OCI-LY1 (cell line): ENCODE results near the gene OR2F2.

ENCODE experiments used
- H2AFZ ChIP-seq: fragments of 200-600 bp; sonication (generic), shearing (Covaris generic); 2 replicates; pipeline ENCODE4 v1.6.0; 2014; ENCODE audit warnings: antibody characterized with exemption, mild to moderate bottlenecking, low read length
- H3F3A ChIP-seq: fragments of 200-600 bp; sonication (generic), shearing (Covaris generic); 2 replicates; pipeline ENCODE4 v1.6.0; 2014; ENCODE audit warnings: mild to moderate bottlenecking, antibody characterized with exemption, low read length, moderate library complexity; ENCODE audit not compliant: insufficient read depth
- H3K27ac ChIP-seq: fragments of 200-600 bp; sonication (generic); 2 replicates; pipeline ENCODE4 v1.5.1; 2014; ENCODE audit warnings: low read length, mixed run types, mild to moderate bottlenecking, low read depth; ENCODE audit not compliant: poor library complexity, severe bottlenecking
- H3K27me3 ChIP-seq: fragments of 200-600 bp; sonication (generic); 2 replicates; pipeline ENCODE4 v1.6.0; 2014; ENCODE audit warnings: antibody characterized with exemption, mild to moderate bottlenecking, low read length, moderate library complexity; ENCODE audit not compliant: insufficient read depth
- H3K36me3 ChIP-seq: fragments of 200-600 bp; sonication (generic); 2 replicates; pipeline ENCODE4 v1.6.1; 2014; ENCODE audit warnings: mild to moderate bottlenecking, antibody characterized with exemption, low read length, moderate library complexity, mixed read lengths; ENCODE audit not compliant: insufficient read depth
- H3K4me1 ChIP-seq: fragments of 200-600 bp; sonication (generic); 2 replicates; pipeline ENCODE4 v1.5.1; 2014; ENCODE audit warnings: mild to moderate bottlenecking, low read length, moderate library complexity; ENCODE audit not compliant: insufficient read depth, severe bottlenecking
- H3K4me2 ChIP-seq: fragments of 200-600 bp; sonication (generic), shearing (Covaris generic); 2 replicates; pipeline ENCODE4 v1.6.1; 2014; ENCODE audit warnings: low read length
- H3K4me3 ChIP-seq: fragments of 200-600 bp; sonication (generic); 2 replicates; pipeline ENCODE4 v1.5.1; 2014; ENCODE audit warnings: low read length, low read depth, mild to moderate bottlenecking, mixed read lengths; ENCODE audit not compliant: poor library complexity, severe bottlenecking
- H3K79me2 ChIP-seq: fragments of 200-600 bp; shearing (Covaris generic); 2 replicates; pipeline ENCODE4 v1.6.1; 2016; ENCODE audit warnings: mixed run types, low read length, mixed read lengths; ENCODE audit not compliant: insufficient read depth
- H3K9ac ChIP-seq: fragments of 200-600 bp; sonication (generic), shearing (Covaris generic); 2 replicates; pipeline ENCODE4 v1.6.1; 2014; ENCODE audit warnings: mild to moderate bottlenecking, low read length, mixed read lengths
- H3K9me2 ChIP-seq: fragments of 200-600 bp; sonication (generic), shearing (Covaris generic); 2 replicates; pipeline ENCODE4 v1.6.1; 2014; ENCODE audit warnings: low read depth, mild to moderate bottlenecking, low read length, mixed read lengths
- H3K9me3 ChIP-seq: fragments of 200-600 bp; shearing (Covaris generic); 2 replicates; pipeline ENCODE4 v1.6.1; 2014; ENCODE audit warnings: low read length, mixed read lengths
- H4K20me1 ChIP-seq: fragments of 200-600 bp; sonication (generic), shearing (Covaris generic); 2 replicates; pipeline ENCODE4 v1.6.0; 2016; ENCODE audit warnings: mild to moderate bottlenecking, low read length; ENCODE audit not compliant: insufficient read depth
- CTCF ChIP-seq: fragments of 200-600 bp; sonication (generic), shearing (Covaris generic); IDR thresholded peaks from 2 replicates; pipeline ENCODE4 v1.5.1; 2017; ENCODE audit warnings: mild to moderate bottlenecking, antibody characterized with exemption, low read length, moderate library complexity, mixed read lengths
- EZH2 ChIP-seq: fragments of 200-600 bp; sonication (generic), shearing (Covaris generic); IDR thresholded peaks from 2 replicates; pipeline ENCODE4 v1.8.0; 2017; ENCODE audit warnings: borderline replicate concordance, mixed run types, mild to moderate bottlenecking, antibody characterized with exemption, low read length, moderate library complexity, mixed read lengths

The OR2F2 gene

GRCh38 chr7:143978585-143978984 lies 43.6 kb downstream of the OR2F2 start:
- no peaks in the 10 kb centered on the region for H3K4me1 ChIP-seq
- H3F3A ChIP-seq = no peaks in the 10 kb centered on the region
- H3K9me3 ChIP-seq = no peaks in the 10 kb centered on the region
- no peak for TF ChIP-seq EZH2
- no peak for TF ChIP-seq CTCF
- no peaks in the 10 kb centered on the region for H3K79me2 ChIP-seq
- H3K9me2 ChIP-seq = no peaks in the 10 kb centered on the region
- no peak overlapping the region for H2AFZ ChIP-seq
- H3K36me3 ChIP-seq = no peaks in the 10 kb centered on the region
- no peaks in the 10 kb centered on the region for H3K27me3 ChIP-seq
- H4K20me1 ChIP-seq = no peaks in the 10 kb centered on the region
- H3K4me3 ChIP-seq = no peak overlapping the region
- no peak overlapping the region for H3K27ac ChIP-seq
- H3K9ac ChIP-seq = no peak overlapping the region
- H3K4me2 ChIP-seq = no peak overlapping the region

GRCh38 chr7:143979359-143979758 lies 44.3 kb downstream of the OR2F2 start:
- Histone ChIP-seq H3F3A (no peaks in the 10 kb centered on the region), H3K9ac (no peak overlapping the region), H3K27me3 (no peaks in the 10 kb centered on the region), H3K36me3 (no peaks in the 10 kb centered on the region), H3K27ac (no peak overlapping the region), H3K4me1 (no peaks in the 10 kb centered on the region), H3K9me2 (no peaks in the 10 kb centered on the region), H2AFZ (no peak overlapping the region), H4K20me1 (no peaks in the 10 kb centered on the region), H3K4me3 (no peak overlapping the region), H3K9me3 (no peaks in the 10 kb centered on the region), H3K4me2 (no peak overlapping the region), H3K79me2 (no peaks in the 10 kb centered on the region)
- TF ChIP-seq CTCF (no peak), EZH2 (no peak)

GRCh38 chr7:143979998-143980397 lies 45.0 kb downstream of the OR2F2 start:
- no peaks in the 10 kb centered on the region for H3K36me3 ChIP-seq
- H2AFZ ChIP-seq = no peak overlapping the region
- no peaks in the 10 kb centered on the region for H3F3A ChIP-seq
- no peaks in the 10 kb centered on the region for H3K9me3 ChIP-seq
- no peaks in the 10 kb centered on the region for H3K79me2 ChIP-seq
- no peak overlapping the region for H3K27ac ChIP-seq
- TF ChIP-seq EZH2 (no peak), CTCF (no peak)
- no peak overlapping the region for H3K4me3 ChIP-seq
- no peaks in the 10 kb centered on the region for H3K9me2 ChIP-seq
- no peak overlapping the region for H3K4me2 ChIP-seq
- no peaks in the 10 kb centered on the region for H3K4me1 ChIP-seq
- H3K27me3 ChIP-seq = no peaks in the 10 kb centered on the region
- H3K9ac ChIP-seq = no peak overlapping the region
- H4K20me1 ChIP-seq = no peaks in the 10 kb centered on the region
